H9 (cell line): ENCODE results near the gene LRRN4CL. TPM values are rescaled to one million over a fixed set of nuclear protein-coding genes. Genes with fewer than 3 reads are reported as not detected.

Experiments used
- DNase-seq: peaks from one replicate; pipeline ENCODE4 v3.0.0-alpha.2; 2017
- H2AFZ ChIP-seq: one replicate; pipeline ENCODE4 v1.6.1; 2013; ENCODE audit warnings: mild to moderate bottlenecking, low read length, control low read depth, moderate library complexity
- H2AK5ac ChIP-seq: 2 replicates; pipeline ENCODE4 v1.6.1; 2013; ENCODE audit warnings: low read length, control low read depth, mixed read lengths; ENCODE audit not compliant: insufficient read length
- H2BK120ac ChIP-seq: one replicate; pipeline ENCODE4 v1.6.1; 2013; ENCODE audit warnings: low read depth, mild to moderate bottlenecking, low read length, control low read depth, inconsistent platforms; ENCODE audit not compliant: poor library complexity, severe bottlenecking
- H2BK12ac ChIP-seq: 2 replicates; pipeline ENCODE4 v1.6.1; 2013; ENCODE audit warnings: low read length, control low read depth, mixed read lengths, low read depth; ENCODE audit not compliant: insufficient read length
- H2BK15ac ChIP-seq: 2 replicates; pipeline ENCODE4 v1.6.1; 2013; ENCODE audit warnings: low read depth, low read length, control low read depth
- H2BK20ac ChIP-seq: one replicate; pipeline ENCODE4 v1.6.1; 2013; ENCODE audit warnings: low read depth, mild to moderate bottlenecking, low read length, control low read depth, inconsistent platforms; ENCODE audit not compliant: poor library complexity, severe bottlenecking
- H2BK5ac ChIP-seq: 2 replicates; pipeline ENCODE4 v1.6.1; 2013; ENCODE audit warnings: low read length, control low read depth, mixed read lengths; ENCODE audit not compliant: insufficient read length
- H3K14ac ChIP-seq: 2 replicates; pipeline ENCODE4 v1.6.1; 2013; ENCODE audit warnings: low read length, control low read depth; ENCODE audit not compliant: insufficient read depth
- H3K18ac ChIP-seq: 2 replicates; pipeline ENCODE4 v1.6.1; 2013; ENCODE audit warnings: low read depth, mild to moderate bottlenecking, mixed read lengths, low read length, control low read depth; ENCODE audit not compliant: insufficient read length
- H3K23ac ChIP-seq: 2 replicates; pipeline ENCODE4 v1.6.1; 2013; ENCODE audit warnings: low read length, control low read depth, mixed read lengths, low read depth; ENCODE audit not compliant: insufficient read length
- H3K23me2 ChIP-seq: 2 replicates; pipeline ENCODE4 v1.6.1; 2013; ENCODE audit warnings: low read depth, mild to moderate bottlenecking, mixed read lengths, low read length, control low read depth; ENCODE audit not compliant: insufficient read length, poor library complexity, severe bottlenecking
- H3K27ac ChIP-seq: 2 replicates; pipeline ENCODE4 v1.5.1; 2013; ENCODE audit warnings: low read length, control low read depth, mixed read lengths, low read depth; ENCODE audit not compliant: insufficient read length
- H3K27me3 ChIP-seq: 2 replicates; pipeline ENCODE4 v1.6.1; 2013; ENCODE audit warnings: low read length, control low read depth, inconsistent platforms; ENCODE audit not compliant: insufficient read depth
- H3K4ac ChIP-seq: 2 replicates; pipeline ENCODE4 v1.6.1; 2013; ENCODE audit warnings: low read depth, mild to moderate bottlenecking, control low read depth, inconsistent platforms, low read length, moderate library complexity
- H3K4me1 ChIP-seq: 2 replicates; pipeline ENCODE4 v1.6.1; 2013; ENCODE audit warnings: low read length, control low read depth, inconsistent platforms; ENCODE audit not compliant: insufficient read depth
- H3K4me2 ChIP-seq: 2 replicates; pipeline ENCODE4 v1.6.1; 2013; ENCODE audit warnings: low read length, control low read depth, mixed read lengths; ENCODE audit not compliant: insufficient read length, insufficient read depth
- H3K56ac ChIP-seq: 2 replicates; pipeline ENCODE4 v1.6.1; 2013; ENCODE audit warnings: low read depth, mild to moderate bottlenecking, mixed read lengths, low read length, control low read depth; ENCODE audit not compliant: insufficient read length
- H3K79me1 ChIP-seq: 2 replicates; pipeline ENCODE4 v1.6.1; 2013; ENCODE audit warnings: low read depth, mild to moderate bottlenecking, moderate library complexity, low read length, control low read depth, inconsistent platforms; ENCODE audit not compliant: insufficient read depth, poor library complexity, severe bottlenecking
- H3K79me2 ChIP-seq: 2 replicates; pipeline ENCODE4 v1.6.1; 2013; ENCODE audit warnings: low read length, control low read depth, inconsistent platforms; ENCODE audit not compliant: insufficient read depth
- H3K9ac ChIP-seq: 2 replicates; pipeline ENCODE4 v1.6.1; 2013; ENCODE audit warnings: low read length, control low read depth, mixed read lengths; ENCODE audit not compliant: insufficient read length; ENCODE audit errors: extremely low read depth
- H3K9me3 ChIP-seq: one replicate; pipeline ENCODE4 v1.6.1; 2013; ENCODE audit warnings: low read depth, low read length, inconsistent platforms; ENCODE audit not compliant: control insufficient read depth
- H3T11ph ChIP-seq: one replicate; pipeline ENCODE4 v1.6.1; 2013; ENCODE audit warnings: mild to moderate bottlenecking, low read length, control low read depth, inconsistent platforms
- H4K20me1 ChIP-seq: one replicate; pipeline ENCODE4 v1.6.1; 2013; ENCODE audit not compliant: control insufficient read depth, insufficient read length, insufficient read depth
- H4K5ac ChIP-seq: 2 replicates; pipeline ENCODE4 v1.6.1; 2013; ENCODE audit warnings: low read depth, mild to moderate bottlenecking, mixed read lengths, low read length, control low read depth; ENCODE audit not compliant: insufficient read length
- H4K8ac ChIP-seq: replicated peaks from 2 replicates; pipeline ENCODE4 v1.6.1; 2013; ENCODE audit warnings: low read length, control low read depth, mixed read lengths, low read depth; ENCODE audit not compliant: insufficient read length
- H4K91ac ChIP-seq: 2 replicates; pipeline ENCODE4 v1.6.1; 2013; ENCODE audit warnings: low read depth, mild to moderate bottlenecking, moderate library complexity, mixed read lengths, low read length, control low read depth; ENCODE audit not compliant: insufficient read length
- H3K27ac Mint-ChIP-seq, 3 experiments: 2 replicates in 2 of 3; 3 replicates in 1 of 3; pipeline ENCODE4 v1.8.0; 2020 to 2021; ENCODE audit warnings: mixed read lengths in 3 of 3, mild to moderate bottlenecking in 1 of 3, moderate library complexity in 1 of 3
- H3K27me3 Mint-ChIP-seq: 2 replicates; pipeline ENCODE4 v1.8.0; 2021; ENCODE audit warnings: low read depth, mild to moderate bottlenecking, moderate library complexity, mixed read lengths
- H3K36me3 Mint-ChIP-seq, 3 experiments: 2 replicates in 2 of 3; 3 replicates in 1 of 3; pipeline ENCODE4 v1.8.0; 2020 to 2021; ENCODE audit warnings: low read depth in 3 of 3, mixed read lengths in 3 of 3; ENCODE audit not compliant: insufficient read depth in 1 of 3
- H3K4me1 Mint-ChIP-seq, 2 experiments: 2 replicates each; pipeline ENCODE4 v1.8.0; 2020; ENCODE audit warnings: mixed read lengths in 2 of 2
- H3K4me3 Mint-ChIP-seq, 2 experiments: 2 replicates in 1 of 2; 3 replicates in 1 of 2; pipeline ENCODE4 v1.8.0; 2020 to 2021; ENCODE audit warnings: mild to moderate bottlenecking in 2 of 2, mixed read lengths in 2 of 2, moderate library complexity in 1 of 2
- H3K9me3 Mint-ChIP-seq, 2 experiments: 2 replicates in 1 of 2; 3 replicates in 1 of 2; pipeline ENCODE4 v1.8.0; 2020; ENCODE audit warnings: mild to moderate bottlenecking in 2 of 2, mixed read lengths in 2 of 2, moderate library complexity in 1 of 2
- WGBS: extraction: QIAGEN DNeasy Blood & Tissue Kit; methylation state at CpG from one replicate; pipeline ENCODE4 v1.1.7; 2013; ENCODE audit warnings: missing lambda C conversion rate, low lambda C conversion rate, mixed read lengths; ENCODE audit not compliant: insufficient read length; ENCODE audit errors: extremely low coverage; 5-methylcytosine and 5-hydroxymethylcytosine counted together
- total RNA-seq: library from RNA; stranded (reverse); gene quantifications from 2 replicates; pipeline ENCODE4 v1.2.1, GENCODE V29; 2021
- TF ChIP-seq, protein P1 (sequence below): fragments of 200-600 bp; sonication (generic); conservative IDR thresholded peaks from 3 replicates; pipeline ENCODE4 v1.8.0; 2021; ENCODE audit warnings: antibody characterized with exemption, mild to moderate bottlenecking

LRRN4CL gene
- total RNA-seq, 1 experiment from 2014 or later, result 0.59 TPM

DNA sequence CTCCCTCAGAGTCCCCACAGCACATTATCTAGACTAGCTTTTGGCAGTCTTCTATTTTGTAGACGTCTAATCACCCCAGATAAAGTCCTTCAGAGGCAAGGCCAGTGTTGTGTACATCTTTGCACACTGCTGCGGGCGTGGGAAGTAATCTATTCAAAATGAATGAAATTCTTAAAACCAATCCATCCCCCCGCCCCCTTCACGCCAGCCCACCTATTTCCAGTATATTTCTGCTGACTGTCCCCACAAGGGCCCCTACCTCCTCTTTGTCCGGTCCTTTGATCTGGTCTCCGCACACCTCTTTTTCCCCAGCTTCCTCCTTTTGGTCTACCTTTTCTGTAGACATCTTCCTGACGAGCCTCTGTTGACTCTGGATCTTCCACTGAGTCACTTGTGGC lies 17.5 kb upstream of the LRRN4CL start:
- Mint-ChIP-seq H3K4me3 (peak overlapping the region; percentile 79 to 91), H3K4me1 (peaks cover 39 to 44% of the 10 kb centered on the region in 2 experiments), H3K27ac (peak overlapping the region; percentile 90 to 97 (median 97)), H3K9me3 (no peaks in the 10 kb centered on the region; a peak in 1 of 5 replicates), H3K27me3 (no peaks in the 10 kb centered on the region), H3K36me3 (peaks cover 21 to 36% (median 23%) of the 10 kb centered on the region in 3 experiments)
- Histone ChIP-seq H3K23ac (no peak overlapping the region), H2BK5ac (no peak overlapping the region), H2BK120ac (no peak overlapping the region), H3K18ac (no peak overlapping the region), H4K20me1 (no peaks in the 10 kb centered on the region), H3K79me1 (no peaks in the 10 kb centered on the region), H3T11ph (no peak overlapping the region), H2BK20ac (no peak overlapping the region), H4K91ac (no peak overlapping the region), H3K23me2 (peaks cover 28% of the 10 kb centered on the region), H2AK5ac (no peak overlapping the region), H3K4me1 (peaks cover 2% of the 10 kb centered on the region; the same call in 1 of the 2 replicates), H3K9ac (peak overlapping the region; percentile 67), H3K27ac (no peak overlapping the region), H4K5ac (no peak overlapping the region), H3K79me2 (no peaks in the 10 kb centered on the region; the same call in 1 of the 2 replicates), H2BK15ac (no peak overlapping the region), H4K8ac (no peak overlapping the region), H3K4me2 (peak overlapping the region; percentile 99), H3K56ac (no peak overlapping the region), H3K27me3 (no peaks in the 10 kb centered on the region), H2BK12ac (no peak overlapping the region), H3K9me3 (no peaks in the 10 kb centered on the region), H3K14ac (peak overlapping the region; percentile 20; the same call in 1 of the 2 replicates), H3K4ac (no peak overlapping the region), H2AFZ (no peak overlapping the region)
- no peak for DNase-seq
- WGBS, result no CpG with 5 or more reads among the region's 8 CpGs
- TF ChIP-seq, protein P1, sequence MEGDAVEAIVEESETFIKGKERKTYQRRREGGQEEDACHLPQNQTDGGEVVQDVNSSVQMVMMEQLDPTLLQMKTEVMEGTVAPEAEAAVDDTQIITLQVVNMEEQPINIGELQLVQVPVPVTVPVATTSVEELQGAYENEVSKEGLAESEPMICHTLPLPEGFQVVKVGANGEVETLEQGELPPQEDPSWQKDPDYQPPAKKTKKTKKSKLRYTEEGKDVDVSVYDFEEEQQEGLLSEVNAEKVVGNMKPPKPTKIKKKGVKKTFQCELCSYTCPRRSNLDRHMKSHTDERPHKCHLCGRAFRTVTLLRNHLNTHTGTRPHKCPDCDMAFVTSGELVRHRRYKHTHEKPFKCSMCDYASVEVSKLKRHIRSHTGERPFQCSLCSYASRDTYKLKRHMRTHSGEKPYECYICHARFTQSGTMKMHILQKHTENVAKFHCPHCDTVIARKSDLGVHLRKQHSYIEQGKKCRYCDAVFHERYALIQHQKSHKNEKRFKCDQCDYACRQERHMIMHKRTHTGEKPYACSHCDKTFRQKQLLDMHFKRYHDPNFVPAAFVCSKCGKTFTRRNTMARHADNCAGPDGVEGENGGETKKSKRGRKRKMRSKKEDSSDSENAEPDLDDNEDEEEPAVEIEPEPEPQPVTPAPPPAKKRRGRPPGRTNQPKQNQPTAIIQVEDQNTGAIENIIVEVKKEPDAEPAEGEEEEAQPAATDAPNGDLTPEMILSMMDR, result no peak
